Stimulated activated CD8-positive, alpha-beta memory T cell treated with anti-CD3 and anti-CD28 coated beads, Interleukin-15, amount 100 ng/mL, for 1 hour (primary cell): Measurements from ENCODE around the gene CENATAC.
"Not testable (repeated sequence)": the region's sequence is repeated elsewhere in the genome, so short reads cannot be mapped to it uniquely, and the experiment has no call there.

Source experiments
- DNase-seq: peaks from one replicate; pipeline ENCODE4 v3.0.0-alpha.2; 2020; ENCODE audit warnings: low read depth

The CENATAC gene

DNA sequence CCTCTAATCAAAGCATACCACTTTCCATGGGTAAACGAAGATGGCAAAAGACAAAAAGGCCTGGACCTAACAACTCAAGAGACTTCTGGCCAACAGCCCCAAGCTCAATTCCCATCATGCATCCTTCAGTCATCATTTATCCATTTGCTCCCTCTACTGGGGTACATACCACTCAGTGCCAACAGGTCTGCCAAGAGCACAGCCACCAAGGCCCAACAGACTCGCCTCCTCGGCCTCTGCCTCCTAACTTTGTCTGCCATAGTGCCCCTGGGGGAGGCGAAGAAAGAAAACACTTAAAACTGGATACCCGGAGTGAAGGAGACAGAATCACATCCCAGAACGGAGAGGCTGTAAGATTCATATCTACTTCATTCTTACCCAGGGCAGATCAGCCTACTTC, 58.0 kb downstream of the CENATAC start:
- no peak for DNase-seq

GRCh38 chr11:119056421-119056999, 58.6 kb downstream of the CENATAC start:
- no peak for DNase-seq

DNA sequence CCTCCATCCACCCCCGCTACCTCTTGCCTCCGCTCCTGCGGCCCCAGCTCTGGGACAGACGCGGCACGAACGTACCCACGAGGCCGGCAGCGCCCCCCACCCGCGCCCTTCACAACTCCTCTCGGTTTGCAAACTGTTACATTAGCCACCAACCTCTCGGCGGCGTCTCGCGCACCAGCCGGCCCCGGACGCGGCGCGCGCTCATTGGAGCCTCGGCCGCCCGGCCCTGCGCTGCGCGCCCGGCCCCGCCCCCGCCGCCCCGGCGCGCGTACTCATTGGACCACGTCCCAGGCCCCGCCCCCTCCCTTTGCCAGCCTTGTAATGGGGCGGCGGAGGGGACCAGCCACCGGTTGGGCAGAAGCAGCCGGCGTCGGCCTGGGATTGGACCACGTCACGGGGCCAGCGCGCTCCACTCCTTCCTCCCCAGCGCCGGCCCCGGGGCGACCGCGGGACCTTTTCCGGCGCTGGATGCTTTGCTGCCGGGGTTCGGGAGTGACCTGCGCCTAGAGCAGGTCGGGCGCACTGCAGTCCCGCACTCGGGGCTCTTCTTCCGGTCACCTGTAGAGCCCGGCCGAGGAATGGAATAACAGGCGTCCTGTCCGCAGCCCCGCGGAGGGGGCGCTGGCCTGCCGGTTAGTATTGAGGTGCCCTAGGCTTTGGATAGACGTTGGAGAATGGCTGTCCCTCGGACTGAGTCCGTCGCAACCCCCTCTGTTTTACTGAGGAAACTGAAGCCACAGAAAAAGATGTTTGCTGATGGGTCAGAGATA, 59.2 kb downstream of the CENATAC start, which contains the start of gene HYOU1:
Gene HYOU1 (minus strand): TSS at position 206 of the 770 bp plus-strand sequence. CDS start 1,045 bp downstream, outside the sequence.
- DNase-seq = peak; percentile 94

- DNase-seq = not testable (repeated sequence)
Observed at GRCh38 chr11:119059128-119059527, 61.2 kb downstream of the CENATAC start.

DNA sequence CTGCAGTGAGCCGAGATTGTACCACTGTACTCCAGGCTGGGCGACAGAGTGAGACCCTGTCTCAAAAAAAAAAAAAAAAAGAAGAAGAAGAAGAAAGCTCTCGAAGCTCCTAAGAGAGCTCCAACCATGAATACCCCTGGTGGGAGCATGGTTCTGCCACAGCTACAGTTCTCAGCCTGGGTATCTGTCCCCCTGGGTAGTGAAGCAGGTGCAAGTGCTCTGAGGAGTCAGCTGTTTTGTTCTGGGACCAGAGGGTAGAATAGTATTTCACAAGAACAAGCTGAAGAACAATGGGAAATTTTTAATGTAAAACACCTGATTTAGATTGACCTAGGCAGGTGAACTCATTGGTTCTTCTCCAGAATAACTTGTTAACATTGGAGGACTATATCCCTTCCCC, 63.3 kb downstream of the CENATAC start:
- DNase-seq = no peak

DNA sequence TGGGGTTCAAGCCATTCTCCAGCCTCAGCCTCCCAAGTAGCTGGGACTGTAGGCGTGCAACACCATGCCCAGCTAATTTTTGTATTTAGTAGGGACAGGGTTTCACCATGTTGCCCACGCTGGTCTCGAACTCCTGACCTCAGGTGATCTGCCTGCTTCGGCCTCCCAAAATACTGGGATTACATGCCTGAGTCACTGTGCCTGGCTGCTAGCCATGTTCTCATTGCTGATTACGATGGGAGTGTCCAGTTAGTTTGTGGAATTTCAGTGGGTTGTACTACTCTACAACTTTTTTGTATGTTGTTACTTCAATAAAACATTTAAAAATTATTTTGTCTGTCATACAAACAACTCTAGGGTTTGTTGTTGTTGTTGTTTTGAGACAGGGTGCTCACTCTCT, 64.8 kb downstream of the CENATAC start:
- no peak for DNase-seq

- DNase-seq = no peak
Observed at GRCh38 chr11:119065369-119065768, 67.4 kb downstream of the CENATAC start.
